Keratinocyte (primary cell): ENCODE results near the gene KDM7A.

ENCODE experiments used
- CTCF ChIP-seq, 3 experiments: IDR thresholded peaks in 1 of 3; conservative IDR thresholded peaks in 1 of 3; optimal IDR thresholded peaks in 1 of 3; 2 replicates in 2 of 3; 3 replicates in 1 of 3; pipeline versions ENCODE3 to v1.5.1; 2011; ENCODE audit warnings: low read length in 3 of 3, mild to moderate bottlenecking in 3 of 3, moderate library complexity in 2 of 3, control low read depth in 1 of 3, inconsistent platforms in 1 of 3; ENCODE audit not compliant: insufficient read depth in 2 of 3; ENCODE audit errors: extremely low read depth in 1 of 3
- EZH2 ChIP-seq: IDR thresholded peaks from one replicate; pipeline ENCODE4 v1.6.1; 2012; ENCODE audit warnings: inconsistent platforms, mild to moderate bottlenecking, low read length, moderate library complexity

DNA sequence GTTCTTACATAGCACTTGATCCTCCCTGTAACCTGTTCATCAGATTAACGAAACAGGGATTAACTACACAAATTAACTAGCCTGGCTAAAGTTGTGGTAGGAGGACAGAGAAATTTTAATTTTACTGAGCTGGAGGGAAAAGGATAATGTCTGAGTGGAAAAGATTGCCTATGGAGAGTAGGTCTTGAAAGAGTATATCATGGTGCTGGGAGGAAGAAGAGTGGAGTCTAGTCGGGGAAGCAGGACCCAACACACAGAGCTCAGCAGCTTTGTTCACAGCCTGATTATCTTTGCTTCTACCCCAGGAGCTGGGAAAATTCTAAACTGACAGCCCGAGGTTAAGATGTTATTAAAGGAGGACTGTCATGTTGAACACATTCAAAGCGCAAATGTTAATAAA is 6.1 kb upstream of the KDM7A start:
- TF ChIP-seq CTCF (optimal IDR thresholded peaks at IDR 0.05 in 1 of 3, IDR thresholded peaks at IDR 0.05 in 1 of 3, conservative IDR thresholded peaks at IDR 0.05 in 1 of 3; ENCODE audit: extremely low read depth in 1 of 3, insufficient read depth in 2 of 3, low read length in 3 of 3) (no peak), EZH2 (no peak)
